ENCODE results near the gene QSOX2.
A peak's percentile ranks its signal among the peaks of the same experiment; 100 is the strongest.

QSOX2 gene

DNA sequence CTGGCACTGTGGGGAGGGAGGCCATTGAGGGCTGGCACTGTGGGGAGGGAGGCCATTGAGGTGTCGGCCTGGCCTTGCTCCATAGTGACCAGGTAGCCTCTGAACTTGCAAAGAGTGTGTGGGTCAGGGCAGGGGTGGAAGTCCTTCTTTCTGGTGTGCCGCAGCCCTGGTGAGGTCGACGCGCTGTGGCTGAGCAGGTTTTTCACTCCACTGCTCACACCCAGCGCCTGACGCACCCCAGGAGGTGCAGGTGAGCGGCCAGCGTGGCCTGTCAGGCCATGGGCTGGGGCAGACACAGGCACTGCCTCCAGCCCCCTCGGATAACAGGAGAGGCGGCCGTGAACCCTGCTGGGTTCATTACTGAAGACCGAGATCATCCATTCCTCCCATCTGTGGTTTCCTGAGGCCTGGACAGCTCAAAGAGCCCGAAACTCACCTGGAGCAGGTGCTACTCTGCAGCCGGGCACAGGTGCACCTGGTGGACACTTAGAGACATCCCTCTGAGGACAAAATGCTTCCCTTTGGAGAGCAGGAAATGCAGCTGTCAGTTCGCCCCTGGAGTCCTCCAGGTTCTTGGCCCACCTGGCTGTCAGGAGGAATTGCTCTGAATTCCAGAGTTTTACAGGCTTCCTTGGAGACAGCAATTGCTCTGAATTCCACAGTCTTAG is 73.1 kb downstream of the QSOX2 start:
- no peak for DNase-seq (ENCODE audit: low read depth)

DNA sequence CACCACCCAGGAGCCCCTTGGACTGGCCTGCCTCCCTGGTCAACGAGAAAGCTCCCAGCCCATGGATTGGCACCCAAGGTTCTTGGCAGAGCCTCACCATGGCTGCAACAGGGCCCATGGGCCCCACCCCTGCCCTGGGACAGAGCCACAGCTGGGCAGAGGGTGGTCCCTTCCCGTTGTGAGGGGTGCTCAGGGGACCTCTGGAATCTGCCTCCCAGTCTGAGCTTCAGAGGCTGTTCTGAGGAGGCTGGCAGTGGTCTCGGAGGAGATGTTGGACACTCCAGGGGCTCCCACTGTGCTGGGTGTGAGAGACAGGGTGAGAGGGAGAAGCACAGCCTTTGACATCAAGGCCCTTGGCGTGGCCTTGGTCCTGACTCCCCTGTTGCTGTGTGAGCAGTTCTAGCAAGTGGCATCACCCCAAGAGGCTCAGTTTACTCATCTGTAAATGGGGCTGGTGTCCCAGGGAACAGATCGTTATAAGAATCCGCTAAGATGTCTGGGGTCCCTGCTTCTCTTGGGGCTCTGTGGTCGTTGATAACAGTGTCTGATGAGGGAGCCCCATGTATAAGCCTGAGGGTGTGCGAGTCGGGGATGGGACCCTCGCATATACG is 73.7 kb downstream of the QSOX2 start:
- DNase-seq (ENCODE audit: low read depth), result no peak

DNA sequence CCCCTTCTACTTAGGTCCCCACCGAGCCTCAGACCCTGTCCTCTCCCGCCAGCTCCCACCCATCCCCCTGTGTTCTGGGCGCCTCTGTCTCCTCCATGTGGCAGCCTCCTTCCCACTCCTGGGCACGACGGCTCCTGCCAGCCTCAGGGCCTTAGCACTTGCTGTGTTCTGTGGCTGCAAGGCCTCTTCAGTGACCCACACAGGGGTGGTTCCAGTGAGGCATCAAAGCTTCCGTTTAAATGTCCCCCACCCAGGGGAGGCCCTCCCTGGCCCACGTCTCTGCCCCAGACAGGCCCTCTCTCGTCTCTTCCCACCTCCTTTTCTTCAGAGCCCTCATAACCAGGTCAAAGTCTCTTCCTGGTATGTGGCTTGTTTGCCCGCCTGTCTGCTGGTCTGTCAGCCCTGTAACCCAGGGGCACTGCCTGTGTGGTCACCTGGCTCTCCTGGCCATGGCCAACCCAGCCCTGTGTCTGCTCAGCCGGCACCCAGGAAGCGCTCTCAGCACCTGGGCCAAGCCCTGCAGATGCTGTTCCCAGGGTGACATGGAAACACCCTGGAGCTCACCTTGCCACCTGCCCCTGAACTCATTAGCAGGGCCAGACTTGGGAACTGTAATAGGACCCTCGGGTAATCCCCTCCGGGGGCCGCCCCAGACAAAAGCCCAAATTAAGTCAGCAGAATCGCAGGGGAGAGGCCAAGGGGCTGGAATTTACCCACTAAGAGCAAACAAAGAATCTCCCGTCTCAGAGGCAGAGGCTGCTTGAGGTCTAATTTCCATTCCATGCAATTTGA is 74.4 kb downstream of the QSOX2 start:
- no peak for DNase-seq (ENCODE audit: low read depth)

DNA sequence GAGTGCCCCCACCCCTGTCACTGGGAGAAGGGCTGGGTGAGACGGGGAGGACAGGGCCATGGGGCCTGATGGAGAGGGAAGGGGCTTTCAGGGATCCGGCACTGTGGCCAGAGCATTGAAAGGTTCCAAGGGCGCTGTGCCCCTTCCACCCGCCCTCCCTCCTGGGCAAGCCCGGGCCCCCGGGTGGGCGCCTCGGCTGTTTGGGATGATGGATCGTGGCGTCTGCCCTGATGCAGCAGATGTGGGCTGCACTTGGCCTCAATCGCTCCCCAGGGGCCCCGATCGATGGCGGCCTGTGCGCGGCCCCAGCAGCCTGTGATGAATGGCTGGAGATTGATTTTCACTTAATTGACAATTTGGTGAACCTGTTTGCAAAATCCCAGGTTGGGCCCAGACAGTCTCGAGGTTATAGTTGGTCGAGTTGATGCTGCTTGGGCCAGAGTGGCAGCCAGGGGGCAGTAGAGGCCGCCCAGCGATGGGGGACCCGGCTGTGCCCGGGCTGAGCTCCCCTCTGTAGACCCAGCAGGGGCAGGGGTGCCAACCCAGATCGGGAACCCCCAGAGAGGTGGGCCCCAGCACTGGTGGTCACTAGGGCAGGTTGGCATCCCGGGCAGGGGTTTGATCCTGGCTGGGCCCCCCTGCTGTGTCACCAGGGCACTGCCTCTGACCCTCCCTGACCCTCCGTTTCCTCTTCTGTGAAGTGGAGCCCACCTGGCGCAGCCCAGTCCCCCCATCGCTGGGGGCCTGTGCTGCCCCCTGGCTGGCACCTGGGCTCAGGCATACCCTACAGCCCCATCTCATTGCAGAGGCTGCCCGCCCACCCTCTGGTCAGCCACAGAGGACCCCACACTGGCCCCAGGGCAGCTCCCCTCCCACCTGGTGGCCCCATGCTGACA is 75.4 kb downstream of the QSOX2 start:
- DNase-seq (ENCODE audit: low read depth), result peak; percentile 44

DNA sequence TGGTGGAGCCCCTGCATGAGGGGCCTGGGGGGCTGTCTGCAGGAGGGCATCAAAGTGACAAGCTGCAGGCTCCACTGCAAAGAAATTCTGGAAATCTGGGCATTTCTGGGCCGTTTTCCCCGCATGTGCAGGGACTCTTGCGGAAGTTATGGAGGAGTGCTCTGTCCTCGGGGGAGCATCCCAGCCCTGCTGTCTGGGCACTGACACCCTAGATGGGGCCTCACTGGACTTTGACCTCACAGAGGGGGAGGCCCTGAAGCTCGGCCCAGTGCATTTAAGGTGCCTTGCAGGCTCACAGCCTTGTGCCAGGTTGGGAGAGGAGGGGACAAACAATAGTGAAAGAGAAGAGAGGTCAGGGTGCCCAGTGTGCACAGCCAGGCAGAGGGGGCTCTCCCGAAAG is 76.1 kb downstream of the QSOX2 start:
- DNase-seq (ENCODE audit: low read depth), result no peak

DNA sequence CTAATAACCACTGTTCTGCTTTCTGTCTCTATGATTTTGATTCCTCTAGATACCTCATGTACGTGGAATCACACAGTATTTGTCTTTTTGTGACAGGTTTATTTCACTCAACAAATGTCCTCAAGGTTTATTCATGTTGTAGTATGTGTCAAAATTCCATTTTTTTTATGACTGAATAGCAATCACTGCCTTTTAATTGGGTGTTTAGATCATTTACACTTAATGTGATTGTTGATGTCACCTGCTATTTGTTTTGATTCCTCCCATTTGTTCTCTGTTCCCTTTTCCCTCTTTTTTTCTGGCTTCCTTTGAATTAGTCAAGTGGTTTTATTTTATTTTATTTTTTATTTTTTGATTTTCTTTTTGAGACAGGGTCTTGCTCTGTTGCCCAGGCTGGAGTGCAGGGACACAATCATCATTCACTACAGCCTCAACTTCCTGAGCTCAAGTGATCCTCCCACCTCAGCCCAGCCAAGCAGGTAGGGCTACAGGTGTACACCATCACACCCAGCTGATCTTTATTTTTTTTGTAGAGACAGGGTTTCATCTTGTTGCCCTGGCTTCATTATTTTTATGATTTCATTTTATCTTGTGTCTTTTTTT is 82.3 kb downstream of the QSOX2 start:
- no peak for DNase-seq (ENCODE audit: low read depth)

DNA sequence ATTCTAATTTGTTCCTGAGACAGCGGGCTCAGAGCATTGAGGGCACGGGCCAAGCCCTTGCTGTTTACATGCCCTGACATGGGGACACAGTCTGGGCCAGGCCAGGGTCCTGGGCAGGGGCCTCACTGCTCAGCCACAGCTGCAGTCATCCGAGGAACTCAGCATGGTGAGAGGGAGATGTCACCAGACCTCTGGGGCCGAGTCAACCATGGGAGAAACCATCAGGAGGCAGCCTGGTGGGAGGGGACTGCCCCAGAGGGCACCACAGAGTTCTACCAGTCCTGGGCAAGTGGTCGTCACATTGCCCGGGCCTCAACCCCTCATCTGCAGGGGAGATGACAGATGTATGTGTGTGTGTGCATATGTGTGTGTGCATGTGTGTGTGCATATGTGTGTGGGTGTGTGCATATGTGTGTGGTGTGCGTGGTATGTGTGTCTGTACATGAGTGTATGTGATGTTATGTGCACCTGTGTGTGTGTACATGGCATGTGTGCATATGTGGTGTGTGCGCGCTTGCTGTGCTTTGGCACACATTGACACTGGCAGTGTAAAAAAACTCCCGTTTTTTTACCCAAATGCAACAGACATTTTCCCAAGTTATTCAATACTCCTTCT is 84.5 kb downstream of the QSOX2 start:
- DNase-seq (ENCODE audit: low read depth), result no peak

DNA sequence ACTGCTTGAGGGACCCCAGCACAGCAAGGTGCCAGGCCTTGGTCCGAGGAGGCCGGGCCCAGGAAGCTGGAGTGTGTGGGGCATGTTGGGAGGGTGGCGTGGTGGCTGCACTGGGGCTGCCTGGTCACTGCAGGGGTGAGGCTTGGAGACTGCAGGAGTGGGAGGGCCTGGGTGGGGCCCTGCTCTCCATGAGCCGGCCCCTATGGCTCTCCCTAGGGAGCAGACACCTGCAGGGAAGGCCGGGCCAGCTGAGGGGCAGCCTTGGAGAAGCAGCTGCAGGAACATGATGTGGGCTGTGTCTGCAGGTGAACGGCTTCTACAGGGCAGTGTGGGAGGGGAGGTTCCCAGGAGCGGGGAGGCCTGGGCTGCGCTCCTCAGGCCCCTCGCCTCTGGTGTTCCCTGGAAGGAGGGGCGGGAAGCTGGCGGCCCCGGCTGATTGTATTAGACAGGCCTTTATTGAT is 85.2 kb downstream of the QSOX2 start:
- no peak for DNase-seq (ENCODE audit: low read depth)

DNA sequence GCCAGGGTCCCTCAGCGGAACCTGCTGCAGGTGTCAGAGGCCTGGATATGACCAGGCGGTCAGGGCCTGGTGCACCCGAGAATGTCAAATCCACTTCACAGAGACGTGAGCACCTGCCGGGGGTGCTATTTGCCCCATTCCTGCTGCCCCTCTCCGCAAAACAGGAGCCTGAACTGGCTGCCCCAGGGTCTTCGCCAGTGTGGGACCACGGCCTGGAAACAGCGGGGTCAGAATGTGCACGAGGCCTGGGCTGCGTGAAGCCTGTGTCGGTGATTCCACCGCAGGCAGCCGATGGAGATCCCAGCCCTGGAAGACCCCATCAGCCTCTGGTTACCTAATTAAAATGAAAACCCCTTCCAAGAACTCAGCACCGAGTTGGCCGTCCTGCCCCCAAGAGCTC is 85.8 kb downstream of the QSOX2 start:
- DNase-seq (ENCODE audit: low read depth), result no peak

DNA sequence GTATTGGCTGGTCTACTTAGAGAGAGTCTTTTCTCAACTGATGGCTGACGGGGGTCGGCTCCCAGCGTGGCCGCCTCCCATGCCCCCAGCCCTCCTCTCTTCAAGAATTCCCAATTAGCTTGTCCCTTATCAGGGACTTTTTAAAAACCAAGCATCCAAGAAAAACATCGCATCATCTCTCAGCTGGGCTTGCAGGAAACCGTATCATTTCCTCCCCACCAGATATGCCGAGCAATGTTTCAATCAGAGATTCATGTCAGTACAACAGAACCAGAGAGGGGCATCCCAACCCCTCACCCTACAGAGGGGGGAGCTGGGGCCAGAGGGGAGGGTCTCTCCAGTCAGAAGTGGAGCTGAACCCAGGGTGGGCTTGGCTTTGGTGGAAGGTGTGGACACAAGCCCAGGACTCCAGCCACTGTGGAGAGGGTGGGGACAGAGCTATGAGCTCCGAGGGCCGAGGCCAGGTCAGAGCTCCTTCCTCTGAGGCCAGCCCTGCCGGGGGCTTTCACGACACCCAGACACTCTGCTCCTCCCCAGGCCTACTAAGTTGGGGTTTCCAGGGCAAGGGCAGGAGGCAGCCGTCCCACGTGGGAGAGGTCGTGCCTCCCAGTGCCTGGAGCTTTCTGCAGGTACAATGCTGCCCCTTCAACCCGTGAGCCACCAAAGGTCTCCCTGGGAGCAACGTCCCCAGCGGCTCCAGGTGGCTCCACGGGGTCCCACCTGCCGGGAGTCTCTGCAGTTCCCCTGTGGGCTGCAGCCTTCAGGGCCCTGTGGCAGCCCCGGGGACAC is 87.9 kb downstream of the QSOX2 start:
- no peak for DNase-seq (ENCODE audit: low read depth)

Measured in activated T-cell treated with anti-CD3 and anti-CD28 coated beads for 24 hours (primary cell).